ENCODE measurements around the gene ANKRD40. TPM values are rescaled to one million over a fixed set of nuclear protein-coding genes. Genes with fewer than 3 reads are reported as not detected.

The ANKRD40 gene
- total and polyA plus RNA-seq, 12 donors = 18.2 to 56.8 (median 42.7) TPM

- no peak for ATAC-seq
- DNase-seq = no peak
- 74 to 77% methylated on average over 6 of the region's 6 CpGs for WGBS, 2 donors
- Histone ChIP-seq H3K27me3 (no peaks in the 10 kb centered on the region), H3K9me3 (no peaks in the 10 kb centered on the region), H3K4me3 (no peak overlapping the region), H3K27ac (no peak overlapping the region), H3K4me1 (peaks cover 0 to 34% (median 29%) of the 10 kb centered on the region in 9 donors), H3K36me3 (no peaks in the 10 kb centered on the region)
- TF ChIP-seq CTCF (IDR thresholded peaks at IDR 0.05) = no peak
- intact Hi-C loops (cut with DNase I) = no loop called here
Measured at GRCh38 chr17:50658616-50659015, 49.1 kb downstream of the ANKRD40 start.

GRCh38 chr17:50657627-50658026 is 50.1 kb downstream of the ANKRD40 start:
- Histone ChIP-seq H3K4me3 (no peak overlapping the region), H3K36me3 (no peaks in the 10 kb centered on the region), H3K4me1 (peaks cover 0 to 34% (median 29%) of the 10 kb centered on the region in 9 donors), H3K9me3 (peaks cover 0 to 6% (median 0%) of the 10 kb centered on the region in 11 donors), H3K27me3 (no peaks in the 10 kb centered on the region), H3K27ac (no peak overlapping the region)
- no peak for DNase-seq
- WGBS, 2 donors = 87 to 95% methylated on average over 7 of the region's 7 CpGs
- no peak for TF ChIP-seq CTCF (IDR thresholded peaks at IDR 0.05)
- no peak for ATAC-seq
- intact Hi-C loops (cut with DNase I) = no loop called here

GRCh38 chr17:50657054-50657453 is 50.7 kb downstream of the ANKRD40 start:
- 89 to 93% methylated on average over 7 of the region's 7 CpGs for WGBS, 2 donors
- intact Hi-C loops (cut with DNase I) = no loop called here
- DNase-seq (no peak), ATAC-seq (no peak)
- TF ChIP-seq CTCF (IDR thresholded peaks at IDR 0.05) = no peak
- Histone ChIP-seq H3K27ac (no peak overlapping the region), H3K9me3 (peaks cover 0 to 11% (median 0%) of the 10 kb centered on the region in 11 donors), H3K4me1 (peaks cover 0 to 30% (median 26%) of the 10 kb centered on the region in 9 donors), H3K4me3 (no peak overlapping the region), H3K36me3 (no peaks in the 10 kb centered on the region), H3K27me3 (no peaks in the 10 kb centered on the region)

- Histone ChIP-seq H3K27me3 (no peaks in the 10 kb centered on the region), H3K36me3 (no peaks in the 10 kb centered on the region), H3K4me3 (no peak overlapping the region), H3K27ac (no peak overlapping the region), H3K4me1 (peaks cover 0 to 25% (median 21%) of the 10 kb centered on the region in 9 donors), H3K9me3 (peaks cover 0 to 11% (median 0%) of the 10 kb centered on the region in 11 donors)
- TF ChIP-seq CTCF (IDR thresholded peaks at IDR 0.05) = no peak
- DNase-seq = no peak
- no peak for ATAC-seq
- 92 to 97% methylated on average over 5 of the region's 5 CpGs for WGBS, 2 donors
- intact Hi-C loops (cut with DNase I) = no loop called here
Measured at GRCh38 chr17:50656509-50656908, 51.2 kb downstream of the ANKRD40 start.
